Measurements from ENCODE around the gene MXRA8.

DNA sequence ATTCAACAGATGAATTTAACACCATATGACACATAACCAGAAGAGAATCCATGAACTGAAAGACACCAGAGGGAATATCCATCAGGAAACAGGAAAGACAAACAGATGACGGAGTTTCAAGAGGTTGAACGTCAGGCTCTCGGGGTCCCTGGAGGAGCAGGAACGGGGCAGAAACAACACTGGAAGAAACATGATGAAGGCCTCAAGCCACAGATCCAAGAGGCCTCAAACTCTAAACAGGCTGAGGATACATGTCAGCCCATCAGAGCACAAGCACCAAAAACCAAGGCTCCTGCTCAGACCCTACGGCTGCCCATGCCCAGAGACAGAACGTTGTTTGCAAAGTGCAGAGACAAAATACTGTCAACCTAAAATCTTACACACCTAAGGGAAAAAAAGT is 40.9 kb downstream of the MXRA8 start:
- TF ChIP-seq, protein P1, sequence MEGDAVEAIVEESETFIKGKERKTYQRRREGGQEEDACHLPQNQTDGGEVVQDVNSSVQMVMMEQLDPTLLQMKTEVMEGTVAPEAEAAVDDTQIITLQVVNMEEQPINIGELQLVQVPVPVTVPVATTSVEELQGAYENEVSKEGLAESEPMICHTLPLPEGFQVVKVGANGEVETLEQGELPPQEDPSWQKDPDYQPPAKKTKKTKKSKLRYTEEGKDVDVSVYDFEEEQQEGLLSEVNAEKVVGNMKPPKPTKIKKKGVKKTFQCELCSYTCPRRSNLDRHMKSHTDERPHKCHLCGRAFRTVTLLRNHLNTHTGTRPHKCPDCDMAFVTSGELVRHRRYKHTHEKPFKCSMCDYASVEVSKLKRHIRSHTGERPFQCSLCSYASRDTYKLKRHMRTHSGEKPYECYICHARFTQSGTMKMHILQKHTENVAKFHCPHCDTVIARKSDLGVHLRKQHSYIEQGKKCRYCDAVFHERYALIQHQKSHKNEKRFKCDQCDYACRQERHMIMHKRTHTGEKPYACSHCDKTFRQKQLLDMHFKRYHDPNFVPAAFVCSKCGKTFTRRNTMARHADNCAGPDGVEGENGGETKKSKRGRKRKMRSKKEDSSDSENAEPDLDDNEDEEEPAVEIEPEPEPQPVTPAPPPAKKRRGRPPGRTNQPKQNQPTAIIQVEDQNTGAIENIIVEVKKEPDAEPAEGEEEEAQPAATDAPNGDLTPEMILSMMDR (IDR thresholded peaks at IDR 0.05; ENCODE audit: low read length) = no peak
- no peak for TF ChIP-seq EZH2phosphoT487 (IDR thresholded peaks at IDR 0.05; ENCODE audit: low read length)
- no peak for TF ChIP-seq EZH2 (optimal IDR thresholded peaks at IDR 0.05; ENCODE audit: low read depth, low read length)
